Vagina (tissue), 2 donors: ENCODE results near the gene SLC12A3. TPM values are rescaled to one million over a fixed set of nuclear protein-coding genes. Genes with fewer than 3 reads are reported as not detected.
A peak's percentile ranks its signal among the peaks of the same experiment; 100 is the strongest.

Experiments used
- DNase-seq, 2 donors: peaks; one replicate each; pipeline ENCODE4 v3.0.0-alpha.2; 2017; ENCODE audit errors: extremely low spot score in 2 of 2
- H3K27ac ChIP-seq: fragments of 200-600 bp; sonication (generic); one replicate; pipeline ENCODE4 v1.5.1; 2019
- H3K27me3 ChIP-seq: fragments of 200-600 bp; sonication (generic); one replicate; pipeline ENCODE4 v1.5.1; 2019
- H3K36me3 ChIP-seq, 2 donors: fragments of 200-600 bp; sonication (generic); one replicate each; pipeline ENCODE4 v1.5.1; 2017 to 2019
- H3K4me1 ChIP-seq: fragments of 200-600 bp; sonication (generic); one replicate; pipeline ENCODE4 v1.5.1; 2019
- H3K4me3 ChIP-seq, 2 donors: fragments of 200-600 bp; sonication (generic); 1 replicate in 1 of 2; 2 replicates in 1 of 2; pipeline ENCODE4 v1.5.1; 2016 to 2019
- H3K9me3 ChIP-seq: fragments of 200-600 bp; sonication (generic); one replicate; pipeline ENCODE4 v1.5.1; 2019
- CTCF ChIP-seq, 3 experiments: fragments of 450-650 bp in 2 of 3; fragments of 200-600 bp in 1 of 3; sonication (generic) in 1 of 3; IDR thresholded peaks; one replicate each; pipeline ENCODE4 v1.5.1; 2017 to 2019; ENCODE audit warnings: antibody characterized with exemption in 3 of 3, mild to moderate bottlenecking in 2 of 3, moderate library complexity in 2 of 3
- POLR2A ChIP-seq, 2 donors: fragments of 450-650 bp; IDR thresholded peaks; one replicate each; pipeline ENCODE4 v1.6.1; 2017; ENCODE audit warnings: antibody characterized with exemption in 2 of 2, mild to moderate bottlenecking in 2 of 2, moderate library complexity in 2 of 2
- POLR2AphosphoS5 ChIP-seq, 2 donors: sonication (generic); formaldehyde crosslinking; IDR thresholded peaks; one replicate each; pipeline ENCODE4 v1.9.0; 2017; ENCODE audit warnings: antibody characterized with exemption in 2 of 2, mild to moderate bottlenecking in 2 of 2, low read depth in 1 of 2; ENCODE audit not compliant: insufficient read depth in 1 of 2
- intact Hi-C: fragments of 100-400 bp; cut with DNase I; formaldehyde crosslinking; loops from one replicate; pipeline ENCODE4 v1.15.1; 2023
- total RNA-seq: library from RNA; depleted of rRNA; stranded (reverse); fragments of >200 nt; gene quantifications from one replicate; pipeline ENCODE4 v1.2.3, GENCODE V29; 2016

The SLC12A3 gene
- total RNA-seq, 1 donor from 2014 or later: not detected

- DNase-seq: no peak
- intact Hi-C loops: no loop called here
- no peak for TF ChIP-seq POLR2A (IDR thresholded peaks at IDR 0.05)
- TF ChIP-seq POLR2AphosphoS5 (IDR thresholded peaks at IDR 0.05; ENCODE audit: insufficient read depth in 1 of 2, low read depth in 1 of 2): no peak
- no peak for TF ChIP-seq CTCF (IDR thresholded peaks at IDR 0.05)
- Histone ChIP-seq H3K9me3 (no peaks in the 10 kb centered on the region), H3K27ac (no peak overlapping the region), H3K27me3 (no peaks in the 10 kb centered on the region), H3K4me1 (peaks cover 32% of the 10 kb centered on the region), H3K4me3 (no peak overlapping the region), H3K36me3 (no peaks in the 10 kb centered on the region)
Observed at GRCh38 chr16:56911771-56912571, 47.0 kb downstream of the SLC12A3 start.

- H3K4me1 ChIP-seq: peaks cover 32% of the 10 kb centered on the region
- no peak for TF ChIP-seq CTCF (IDR thresholded peaks at IDR 0.05)
- peak in 1 of 2 donors; percentile 28 for TF ChIP-seq POLR2AphosphoS5 (IDR thresholded peaks at IDR 0.05; ENCODE audit: insufficient read depth in 1 of 2, low read depth in 1 of 2)
- intact Hi-C loops: no loop called here
- no peak overlapping the region for H3K27ac ChIP-seq
- DNase-seq: no peak
- no peaks in the 10 kb centered on the region for H3K27me3 ChIP-seq
- no peaks in the 10 kb centered on the region for H3K9me3 ChIP-seq
- H3K4me3 ChIP-seq: no peak overlapping the region
- H3K36me3 ChIP-seq: no peaks in the 10 kb centered on the region
Observed at GRCh38 chr16:56912746-56913708, 48.0 kb downstream of the SLC12A3 start.

- DNase-seq: no peak
- TF ChIP-seq CTCF (IDR thresholded peaks at IDR 0.05): no peak
- no peak for TF ChIP-seq POLR2AphosphoS5 (IDR thresholded peaks at IDR 0.05; ENCODE audit: insufficient read depth in 1 of 2, low read depth in 1 of 2)
- TF ChIP-seq POLR2A (IDR thresholded peaks at IDR 0.05): no peak
- Histone ChIP-seq H3K4me3 (no peak overlapping the region), H3K36me3 (no peaks in the 10 kb centered on the region), H3K4me1 (peaks cover 44% of the 10 kb centered on the region), H3K27me3 (no peaks in the 10 kb centered on the region), H3K27ac (peak overlapping the region; percentile 3), H3K9me3 (no peaks in the 10 kb centered on the region)
- intact Hi-C loops: no loop called here
Observed at GRCh38 chr16:56914896-56915295, 49.9 kb downstream of the SLC12A3 start.

- Histone ChIP-seq H3K27me3 (no peaks in the 10 kb centered on the region), H3K36me3 (no peaks in the 10 kb centered on the region), H3K27ac (peak overlapping the region; percentile 73), H3K4me1 (peaks cover 44% of the 10 kb centered on the region), H3K4me3 (no peak overlapping the region), H3K9me3 (no peaks in the 10 kb centered on the region)
- intact Hi-C loops: no loop called here
- no peak for DNase-seq
- TF ChIP-seq POLR2A (IDR thresholded peaks at IDR 0.05) (no peak), POLR2AphosphoS5 (IDR thresholded peaks at IDR 0.05; ENCODE audit: insufficient read depth in 1 of 2, low read depth in 1 of 2) (no peak), CTCF (IDR thresholded peaks at IDR 0.05) (no peak)
Observed at GRCh38 chr16:56915336-56916119, 50.5 kb downstream of the SLC12A3 start.
